Upper lobe of right lung (tissue), 1 donor: ENCODE measurements around the gene ZNF219. TPM values are rescaled to one million over a fixed set of nuclear protein-coding genes. Genes with fewer than 3 reads are reported as not detected.
"Not testable (repeated sequence)": the region's sequence is repeated elsewhere in the genome, so short reads cannot be mapped to it uniquely, and the experiment has no call there.

Experiments used
- ATAC-seq: fragments of 200-7000 bp; cut with Tn5 transposase; one replicate; pipeline ENCODE4 v1.9.1; 2020; ENCODE audit warnings: mild to moderate bottlenecking, moderate library complexity
- DNase-seq: peaks from one replicate; pipeline ENCODE4 v3.0.0-alpha.2; 2020
- H3K27ac ChIP-seq: fragments of 200-600 bp; one replicate; pipeline ENCODE4 v1.8.0; 2022
- H3K27me3 ChIP-seq: fragments of 200-600 bp; one replicate; pipeline ENCODE4 v1.8.0; 2022; ENCODE audit warnings: mild to moderate bottlenecking
- H3K36me3 ChIP-seq: fragments of 200-600 bp; one replicate; pipeline ENCODE4 v1.8.0; 2022
- H3K4me1 ChIP-seq: fragments of 200-600 bp; one replicate; pipeline ENCODE4 v1.8.0; 2022
- H3K4me3 ChIP-seq: fragments of 200-600 bp; one replicate; pipeline ENCODE4 v1.8.0; 2022; ENCODE audit warnings: mild to moderate bottlenecking
- H3K9me3 ChIP-seq: fragments of 200-600 bp; one replicate; pipeline ENCODE4 v1.8.0; 2022
- CTCF ChIP-seq: fragments of 200-600 bp; IDR thresholded peaks from one replicate; pipeline ENCODE4 v1.8.0; 2022; ENCODE audit warnings: antibody characterized with exemption
- intact Hi-C: fragments of 100-400 bp; cut with DNase I; formaldehyde crosslinking; loops from one replicate; pipeline ENCODE4 v1.11.0; 2022
- total RNA-seq: library from RNA; stranded (reverse); fragmentation: NEBNext Ultra II Directional; extraction: Animal tissue kit (Norgen Biotek cat#: 25700); gene quantifications from one replicate; pipeline ENCODE4 v1.2.1, GENCODE V29; 2021
- donor health status: DM: no; HTN: yes; CAD: no; lungs with severe emphysema.

ZNF219 gene
- total RNA-seq, 1 donor from 2014 or later, result 52.8 TPM

DNA sequence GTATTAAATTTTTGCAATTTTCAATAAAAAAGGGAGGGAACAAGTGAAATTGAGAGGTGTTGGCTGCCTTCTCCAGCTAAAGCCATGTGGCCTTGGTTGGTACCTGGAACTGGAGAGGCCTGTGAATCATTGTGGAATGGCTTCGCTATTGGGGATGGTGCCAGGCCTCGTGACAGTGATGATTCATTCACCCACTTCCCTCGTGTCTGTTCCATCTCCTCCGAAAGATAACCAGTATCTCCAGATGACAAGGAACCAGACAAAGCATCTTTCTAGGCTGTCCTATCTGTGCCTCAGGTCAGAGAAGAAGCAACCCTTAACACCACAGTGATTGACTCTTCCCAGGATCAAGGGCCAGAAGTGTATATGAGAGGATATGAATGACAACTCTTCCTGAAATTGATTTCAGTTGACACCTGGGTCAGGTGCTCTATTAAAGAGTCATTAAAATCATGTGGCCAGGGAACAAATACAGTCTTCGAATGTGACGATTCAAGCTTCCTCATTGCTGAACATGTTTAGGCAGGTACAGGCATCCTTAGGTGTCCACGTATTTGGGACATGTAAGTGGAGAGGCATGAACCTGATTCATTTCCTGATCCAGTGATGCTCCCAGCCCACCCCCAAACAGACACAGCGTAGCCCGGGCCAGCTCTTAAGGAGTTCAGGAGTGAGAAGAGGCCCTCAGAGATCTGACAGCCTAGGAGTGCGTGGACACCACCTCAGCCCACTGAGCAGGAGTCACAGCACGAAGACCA is 56.6 kb downstream of the ZNF219 start, which contains the start of gene RNASE7:
Gene RNASE7, plus strand, starts transcription at position 687 of the 758 bp plus-strand sequence. CDS start 631 bp downstream, outside the sequence.
- intact Hi-C loops, result no loop called here
- Histone ChIP-seq H3K9me3 (no peaks in the 10 kb centered on the region), H3K36me3 (no peaks in the 10 kb centered on the region), H3K27me3 (no peaks in the 10 kb centered on the region), H3K4me3 (no peak within 1 kb of the TSS), H3K27ac (no peak within 1 kb of the TSS), H3K4me1 (peaks cover 30% of the 10 kb centered on the region)
- no peak for TF ChIP-seq CTCF
- DNase-seq (no peak), ATAC-seq (no peak)

DNA sequence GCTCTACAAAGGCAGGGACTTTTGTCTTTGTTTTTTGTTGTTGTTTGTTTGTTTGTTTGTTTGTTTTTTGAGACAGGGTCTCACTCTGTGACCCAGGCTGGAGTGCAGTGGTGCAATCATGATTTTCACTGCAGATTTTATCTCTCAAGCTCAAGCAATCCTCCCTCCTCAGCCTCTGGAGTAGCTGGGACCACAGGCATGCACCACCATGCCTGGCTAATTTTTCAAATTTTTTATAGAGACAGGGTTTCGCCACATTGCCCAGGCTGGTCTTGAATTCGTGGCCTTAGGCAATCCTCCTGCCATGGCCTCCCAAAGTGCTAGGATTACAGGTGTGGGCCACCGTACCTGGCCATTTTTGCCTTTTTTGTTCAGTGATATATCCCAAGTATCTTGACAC is 57.5 kb downstream of the ZNF219 start:
- H3K4me1 ChIP-seq, result peaks cover 30% of the 10 kb centered on the region
- H3K27me3 ChIP-seq, H3K9me3 ChIP-seq, H3K4me3 ChIP-seq, DNase-seq, intact Hi-C loops, H3K27ac ChIP-seq, ATAC-seq, H3K36me3 ChIP-seq: not testable (repeated sequence)

GRCh38 chr14:21040370-21040925 is 58.0 kb downstream of the ZNF219 start:
- H3K9me3 ChIP-seq, result no peaks in the 10 kb centered on the region
- intact Hi-C loops, result no loop called here
- H3K36me3 ChIP-seq, result no peaks in the 10 kb centered on the region
- H3K4me1 ChIP-seq, result peaks cover 30% of the 10 kb centered on the region
- H3K4me3 ChIP-seq, result no peak overlapping the region
- H3K27ac ChIP-seq, result no peak overlapping the region
- H3K27me3 ChIP-seq, result no peaks in the 10 kb centered on the region
- ATAC-seq (no peak), DNase-seq (no peak)
- no peak for TF ChIP-seq CTCF

Other genes with a start within 250 kb of the ZNF219 start
- gene RNASE3, start 207.3 kb downstream of the ZNF219 start, total RNA-seq, result not detected
- 4.1 TPM for gene RNASE2, start 143.2 kb downstream of the ZNF219 start, total RNA-seq
- 51.0 TPM for gene METTL17, start 108.7 kb downstream of the ZNF219 start, total RNA-seq
- not detected for gene SLC39A2, start 99.4 kb downstream of the ZNF219 start, total RNA-seq
- gene NDRG2, start 73.6 kb downstream of the ZNF219 start, total RNA-seq, result 127 TPM
- not detected for gene TPPP2, start 68.4 kb downstream of the ZNF219 start, total RNA-seq
- gene RNASE13, start 63.8 kb downstream of the ZNF219 start, total RNA-seq, result not detected
- not detected for gene RNASE7, start 56.3 kb downstream of the ZNF219 start, total RNA-seq
- gene RNASE8, start 40.8 kb downstream of the ZNF219 start, total RNA-seq, result not detected
- 39.2 TPM for gene ARHGEF40, start 28.4 kb downstream of the ZNF219 start, total RNA-seq
- 0.67 TPM for gene TMEM253, start 2.4 kb upstream of the ZNF219 start, total RNA-seq
- not detected for gene OR5AU1, start 57.4 kb upstream of the ZNF219 start, total RNA-seq
- 368 TPM for gene HNRNPC, start 170.8 kb upstream of the ZNF219 start, total RNA-seq
- gene RPGRIP1, start 181.4 kb upstream of the ZNF219 start, total RNA-seq, result 1.7 TPM